Measurements from ENCODE around the gene CAPN8. TPM values are rescaled to one million over a fixed set of nuclear protein-coding genes. Genes with fewer than 3 reads are reported as not detected.

The CAPN8 gene
- total RNA-seq, 2 experiments from 2014 or later: 0.27 to 0.34 TPM

- Mint-ChIP-seq H3K4me1 (ENCODE audit: low read depth) (peaks cover 7% of the 10 kb centered on the region), H3K27ac (no peak overlapping the region), H3K36me3 (ENCODE audit: low read depth) (no peaks in the 10 kb centered on the region), H3K4me3 (no peak overlapping the region), H3K9me3 (no peaks in the 10 kb centered on the region), H3K27me3 (no peaks in the 10 kb centered on the region)
- no peak for DNase-seq
- H3K27ac ChIP-seq (ENCODE audit: low read depth in 1 of 2, low read length in 2 of 2): no peak overlapping the region
- peaks cover 9% of the 10 kb centered on the region for H3K4me1 ChIP-seq (ENCODE audit: insufficient read depth, low read length)
- H3K4me3 ChIP-seq (ENCODE audit: low read length): no peak overlapping the region
- no peaks in the 10 kb centered on the region for H3K36me3 ChIP-seq (ENCODE audit: insufficient read depth, low read length)
- H3K27me3 ChIP-seq (ENCODE audit: control insufficient read depth in 1 of 2, insufficient read depth in 2 of 2, low read length in 2 of 2): no peaks in the 10 kb centered on the region
- intact Hi-C loops (cut with DNase I, micrococcal nuclease): no loop called here
- H3K9me3 ChIP-seq (ENCODE audit: control insufficient read depth in 1 of 2, insufficient read depth in 1 of 2, low read length in 2 of 2): peaks cover 3 to 5% of the 10 kb centered on the region in 2 experiments
- CTCF ChIA-PET: no interaction called here
- POLR2A ChIA-PET: no interaction called here
- no peak for TF ChIP-seq CTCF (IDR thresholded peaks at IDR 0.05)
- no peak for ATAC-seq (ENCODE audit: poor library complexity)
These were observed 118.0 kb downstream of the CAPN8 start for GRCh38 chr1:223547316-223548114.

GRCh38 chr1:223545343-223545742, 120.2 kb downstream of the CAPN8 start:
- H3K4me1 ChIP-seq (ENCODE audit: insufficient read depth, low read length): peaks cover 5% of the 10 kb centered on the region
- no peaks in the 10 kb centered on the region for H3K36me3 ChIP-seq (ENCODE audit: insufficient read depth, low read length)
- no peaks in the 10 kb centered on the region for H3K27me3 ChIP-seq (ENCODE audit: control insufficient read depth in 1 of 2, insufficient read depth in 2 of 2, low read length in 2 of 2)
- DNase-seq (no peak), ATAC-seq (ENCODE audit: poor library complexity) (no peak)
- Mint-ChIP-seq H3K27ac (no peak overlapping the region), H3K4me3 (no peak overlapping the region), H3K27me3 (no peaks in the 10 kb centered on the region), H3K9me3 (no peaks in the 10 kb centered on the region), H3K36me3 (ENCODE audit: low read depth) (no peaks in the 10 kb centered on the region), H3K4me1 (ENCODE audit: low read depth) (peaks cover 1% of the 10 kb centered on the region)
- no peak overlapping the region for H3K4me3 ChIP-seq (ENCODE audit: low read length)
- peaks cover 3 to 5% of the 10 kb centered on the region in 2 experiments for H3K9me3 ChIP-seq (ENCODE audit: control insufficient read depth in 1 of 2, insufficient read depth in 1 of 2, low read length in 2 of 2)
- intact Hi-C loops (cut with DNase I, micrococcal nuclease): loop anchor here in 1 of 2 experiments (2.0 kb wide), 1 partner anchor 19 kb away; no protein-coding TSS in a partner anchor
- H3K27ac ChIP-seq (ENCODE audit: low read depth in 1 of 2, low read length in 2 of 2): no peak overlapping the region
- CTCF ChIA-PET: no interaction called here
- TF ChIP-seq CTCF (IDR thresholded peaks at IDR 0.05): no peak
- POLR2A ChIA-PET: interaction anchor here (0.6 kb wide), 1 partner anchor 285 kb away, joined by 3 read pairs; no protein-coding TSS in a partner anchor

- Mint-ChIP-seq H3K4me1 (ENCODE audit: low read depth) (no peaks in the 10 kb centered on the region), H3K4me3 (no peak overlapping the region), H3K27me3 (no peaks in the 10 kb centered on the region), H3K36me3 (ENCODE audit: low read depth) (no peaks in the 10 kb centered on the region), H3K27ac (no peak overlapping the region), H3K9me3 (no peaks in the 10 kb centered on the region)
- peaks cover 3 to 4% of the 10 kb centered on the region in 2 experiments for H3K9me3 ChIP-seq (ENCODE audit: control insufficient read depth in 1 of 2, insufficient read depth in 1 of 2, low read length in 2 of 2)
- intact Hi-C loops (cut with DNase I, micrococcal nuclease): no loop called here
- H3K27me3 ChIP-seq (ENCODE audit: control insufficient read depth in 1 of 2, insufficient read depth in 2 of 2, low read length in 2 of 2): no peaks in the 10 kb centered on the region
- DNase-seq (no peak), ATAC-seq (ENCODE audit: poor library complexity) (no peak)
- POLR2A ChIA-PET: no interaction called here
- H3K4me1 ChIP-seq (ENCODE audit: insufficient read depth, low read length): no peaks in the 10 kb centered on the region
- no peaks in the 10 kb centered on the region for H3K36me3 ChIP-seq (ENCODE audit: insufficient read depth, low read length)
- no peak for TF ChIP-seq CTCF (IDR thresholded peaks at IDR 0.05)
- H3K4me3 ChIP-seq (ENCODE audit: low read length): no peak overlapping the region
- CTCF ChIA-PET: no interaction called here
- H3K27ac ChIP-seq (ENCODE audit: low read depth in 1 of 2, low read length in 2 of 2): no peak overlapping the region
These were observed 121.9 kb downstream of the CAPN8 start for GRCh38 chr1:223543560-223543959.

Data from CD4-positive, alpha-beta T cell (primary cell).